GM18861 (cell line): ENCODE data around the gene ILF3.

Experiments
- ATAC-seq: cut with Tn5 transposase; IDR thresholded peaks from one replicate; pipeline ENCODE4 v1.9.1; 2021; ENCODE audit not compliant: unreplicated experiment

The ILF3 gene

DNA sequence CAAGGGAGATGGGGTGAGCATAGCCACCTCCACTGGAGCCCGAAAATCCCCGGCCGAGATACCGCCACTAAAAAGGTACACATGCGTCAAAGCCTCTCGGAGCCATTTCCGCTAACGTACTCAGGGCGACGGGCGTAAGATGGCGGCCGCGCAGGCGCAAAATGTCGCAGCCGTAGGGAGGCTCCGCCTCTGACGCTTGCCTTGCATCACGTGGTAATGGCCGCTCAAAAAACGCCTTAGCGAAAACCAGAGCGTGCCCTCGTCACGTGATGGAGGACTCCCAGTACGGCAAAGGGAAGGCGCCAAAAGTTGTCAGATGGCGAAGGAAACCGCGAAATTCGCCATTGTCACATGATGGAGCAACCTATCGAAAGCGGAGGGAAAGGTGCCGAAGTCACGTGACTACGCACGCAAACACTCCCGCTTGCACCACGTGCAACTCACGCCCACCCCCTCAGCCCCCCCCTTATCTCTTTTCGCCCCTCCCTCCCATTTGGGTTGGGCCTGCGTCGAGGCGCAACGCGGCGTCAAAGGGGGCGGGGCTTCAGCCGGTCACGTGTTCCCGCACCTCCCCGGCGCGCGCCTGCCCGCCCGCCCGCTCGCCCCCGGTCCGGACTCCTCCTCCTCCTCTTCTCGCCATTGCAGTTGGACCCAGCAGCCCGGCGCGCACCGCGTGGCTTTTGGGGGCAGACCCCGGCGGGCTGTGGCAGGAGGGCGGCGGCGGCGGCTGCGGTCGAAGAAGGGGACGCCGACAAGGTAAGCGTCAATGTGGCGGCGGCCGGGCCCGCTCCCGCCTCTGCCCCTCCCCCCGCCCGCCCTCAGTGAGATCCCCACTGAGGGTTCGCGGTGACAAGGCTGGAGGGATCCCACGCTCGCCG is at the start of gene ILF3:
Gene ILF3 (plus strand): TSS at position 615 of the 878 bp plus-strand sequence. CDS start 16,260 bp downstream, outside the sequence.
- ATAC-seq = peak; percentile 74

DNA sequence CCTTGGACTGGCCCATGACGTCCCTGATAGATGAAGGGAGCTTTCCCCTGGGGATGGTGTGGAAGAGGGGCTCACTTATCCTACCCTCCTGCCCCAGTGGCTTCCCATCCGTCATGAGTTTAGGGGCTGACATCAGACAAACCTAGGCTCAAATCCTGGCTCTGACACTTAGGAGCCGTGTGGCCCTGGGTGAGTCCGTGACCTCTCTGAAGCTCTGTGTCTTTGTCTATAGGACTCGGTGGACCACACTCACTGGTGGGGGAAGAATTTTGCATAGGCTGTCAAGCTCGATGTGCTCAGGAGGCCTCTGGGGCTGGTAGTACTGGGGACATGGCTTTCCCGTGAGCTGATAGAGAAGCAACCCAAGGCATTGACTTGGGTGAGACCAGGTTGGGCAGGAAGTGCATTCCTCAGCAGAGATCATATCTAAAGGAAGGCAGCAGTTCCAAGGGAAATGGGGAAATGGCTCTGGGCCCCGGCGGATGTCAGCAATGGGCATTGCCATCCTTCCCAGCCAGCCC is 49.6 kb upstream of the ILF3 start:
- peak; percentile 22 for ATAC-seq

DNA sequence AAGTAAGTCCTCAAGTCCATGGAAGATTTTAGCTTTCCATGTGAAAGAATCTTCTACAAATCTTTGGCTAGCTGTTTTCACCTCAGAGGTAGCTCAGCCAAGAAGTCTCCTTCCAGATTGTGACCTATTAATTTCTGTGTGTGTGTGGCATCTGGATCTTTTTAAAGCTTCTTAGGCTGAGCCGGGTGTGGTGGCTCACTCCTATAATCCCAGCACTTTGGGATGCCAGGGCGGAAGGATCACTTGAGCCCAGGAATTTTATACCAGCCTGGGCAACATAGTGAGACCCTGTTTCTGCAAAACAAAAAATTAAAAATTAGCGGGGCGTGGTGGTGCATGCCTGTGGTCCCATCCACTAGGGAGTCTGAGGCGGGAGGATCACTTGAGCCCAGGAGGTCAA is 42.2 kb upstream of the ILF3 start:
- no peak for ATAC-seq

DNA sequence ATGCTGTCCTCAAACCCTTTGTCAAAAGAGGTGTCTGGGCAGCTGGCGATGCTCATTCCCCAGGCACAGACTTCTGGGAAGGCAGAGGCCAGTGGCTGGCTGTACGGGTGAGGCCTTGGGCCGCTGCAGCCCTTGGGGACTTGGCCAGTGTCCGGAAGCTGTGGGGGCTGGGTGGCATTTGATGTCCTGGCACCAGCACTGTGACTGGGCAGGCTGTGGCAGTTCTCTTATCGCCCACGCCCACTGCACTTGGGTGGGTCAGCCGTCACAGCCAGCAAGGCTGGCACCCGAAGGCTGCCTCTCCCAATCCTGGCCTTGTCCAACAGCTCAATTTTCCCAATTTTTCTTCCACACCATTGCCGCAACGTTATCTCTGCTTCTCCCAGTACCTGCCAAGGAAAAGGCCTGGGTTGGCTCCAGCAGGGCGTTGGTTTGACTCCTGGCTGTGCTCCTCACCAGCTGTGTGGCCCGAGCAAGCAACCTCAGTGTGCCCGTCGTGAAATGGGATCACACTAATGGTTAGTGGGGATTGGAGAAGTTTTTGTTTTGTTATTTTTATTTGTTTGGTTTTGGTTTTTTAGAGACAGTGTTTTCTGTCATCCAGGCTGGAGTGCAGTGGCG is 41.5 kb upstream of the ILF3 start:
- ATAC-seq = no peak

DNA sequence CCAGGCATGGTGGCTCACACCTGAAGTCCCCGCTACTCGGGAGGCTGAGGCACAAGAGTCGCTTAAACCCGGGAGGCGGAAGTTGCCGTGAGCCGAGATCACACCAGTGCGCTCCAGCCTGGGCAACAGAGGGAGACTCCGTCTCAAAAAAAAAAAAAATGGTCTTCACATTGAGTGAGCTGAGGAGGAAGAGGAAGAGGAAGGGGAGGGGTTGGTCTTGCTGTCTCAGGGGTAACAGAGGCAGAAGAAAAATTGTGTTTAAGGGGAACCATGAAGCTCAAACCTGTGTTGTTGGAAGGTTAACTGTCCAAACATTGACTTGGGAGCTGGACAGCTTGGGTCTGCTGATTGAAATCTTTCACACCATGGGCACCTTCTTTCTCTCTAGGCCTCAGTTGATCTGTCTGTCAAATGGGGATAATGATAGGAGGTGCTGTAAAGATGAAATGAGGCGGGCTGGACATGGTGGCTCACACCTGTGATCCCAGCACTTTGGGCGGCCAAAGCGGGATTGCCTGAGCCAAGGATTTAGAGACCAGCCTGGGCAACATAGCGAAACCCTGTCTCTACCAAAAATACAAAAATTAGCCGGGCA is 38.6 kb upstream of the ILF3 start:
- no peak for ATAC-seq

DNA sequence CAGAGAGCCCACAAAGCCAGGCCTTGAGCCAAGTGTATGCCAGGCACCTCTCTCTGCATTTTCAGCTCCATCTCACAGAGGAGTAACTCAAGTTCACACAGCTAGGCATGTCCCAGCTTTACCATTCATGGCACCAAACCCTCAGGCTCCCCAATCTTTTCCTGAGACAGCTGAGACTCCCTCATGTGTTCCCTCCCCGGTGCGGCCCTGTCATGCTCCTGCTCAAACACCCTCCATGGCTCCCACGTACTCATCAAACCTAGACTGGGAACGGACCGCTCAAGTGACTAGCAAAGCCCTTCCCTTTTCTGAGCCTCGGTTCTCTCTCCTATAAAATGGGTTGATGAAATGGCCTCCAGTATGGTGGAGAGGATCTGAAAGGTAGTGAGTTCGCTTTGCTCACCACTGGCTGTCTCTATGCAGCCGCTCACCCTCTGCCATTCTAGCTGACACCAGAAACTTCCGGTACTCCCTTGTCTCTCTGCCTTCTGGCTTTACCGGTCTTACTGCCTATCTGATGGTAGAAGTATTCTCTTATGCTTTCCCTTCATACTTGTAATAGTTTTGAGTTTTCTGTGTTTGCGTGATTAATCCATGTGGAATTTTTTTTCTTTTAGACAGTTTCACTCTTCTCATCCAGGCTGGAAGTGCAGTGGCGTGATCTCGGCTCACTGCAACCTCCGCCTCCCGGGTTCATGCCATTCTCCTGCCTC is 36.6 kb upstream of the ILF3 start:
- ATAC-seq = no peak

DNA sequence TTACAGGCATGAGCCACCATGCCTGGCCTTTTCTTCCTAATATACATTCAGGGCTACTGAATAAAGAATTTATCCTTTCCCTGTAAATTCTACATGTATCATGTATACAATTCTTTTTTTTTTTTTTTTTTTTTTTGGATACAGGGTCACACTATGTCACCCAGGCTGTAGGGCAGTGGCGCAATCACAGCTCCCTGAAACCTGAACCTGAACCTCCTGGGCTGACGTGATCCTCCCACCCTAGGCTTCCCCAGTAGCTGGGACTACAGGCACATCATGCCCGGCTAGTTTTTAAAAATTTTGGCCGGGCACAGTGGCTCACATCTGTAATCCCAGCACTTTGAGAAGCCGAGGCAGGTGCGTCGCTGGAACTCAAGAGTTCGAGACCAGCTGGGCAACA is 35.3 kb upstream of the ILF3 start:
- no peak for ATAC-seq

DNA sequence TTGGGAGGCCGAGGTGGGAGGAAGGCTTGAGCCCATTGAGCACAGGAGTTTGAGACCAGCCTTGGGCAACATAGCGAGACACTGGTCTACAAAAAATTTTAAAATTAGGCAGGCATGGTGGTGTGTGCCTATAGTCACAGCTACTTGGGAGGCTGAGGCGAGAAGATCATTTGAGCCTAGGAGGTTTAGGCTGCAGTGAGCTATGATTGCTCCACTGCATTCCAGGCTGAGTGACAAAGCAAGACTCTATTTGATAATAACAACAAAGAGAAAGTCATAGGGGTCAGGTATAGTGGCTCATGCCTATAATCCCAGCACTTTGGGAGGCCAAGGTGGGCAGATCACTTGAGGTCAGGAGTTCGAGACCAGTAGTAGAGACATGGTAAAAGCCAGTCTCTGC is 33.4 kb upstream of the ILF3 start:
- no peak for ATAC-seq

DNA sequence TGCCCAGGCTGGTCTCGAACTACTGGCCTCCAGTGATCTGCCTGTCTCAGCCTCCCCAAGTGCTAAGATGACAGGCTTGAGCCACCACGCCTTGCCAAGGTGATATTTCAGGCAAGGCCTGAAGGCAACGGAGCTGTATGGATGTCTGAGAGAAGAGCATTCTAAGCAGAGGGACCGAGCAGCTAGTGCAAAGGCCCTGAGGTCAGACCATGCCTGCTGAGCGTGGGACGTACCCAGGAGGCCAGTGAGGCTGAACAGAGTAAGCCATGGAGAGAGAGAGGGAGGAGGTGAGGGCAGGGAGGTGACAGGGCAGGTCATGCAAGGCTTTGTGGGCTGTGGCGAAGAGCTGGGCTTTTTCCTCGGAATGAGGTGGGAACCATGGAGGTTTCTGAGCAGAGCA is 32.2 kb upstream of the ILF3 start:
- ATAC-seq = no peak

DNA sequence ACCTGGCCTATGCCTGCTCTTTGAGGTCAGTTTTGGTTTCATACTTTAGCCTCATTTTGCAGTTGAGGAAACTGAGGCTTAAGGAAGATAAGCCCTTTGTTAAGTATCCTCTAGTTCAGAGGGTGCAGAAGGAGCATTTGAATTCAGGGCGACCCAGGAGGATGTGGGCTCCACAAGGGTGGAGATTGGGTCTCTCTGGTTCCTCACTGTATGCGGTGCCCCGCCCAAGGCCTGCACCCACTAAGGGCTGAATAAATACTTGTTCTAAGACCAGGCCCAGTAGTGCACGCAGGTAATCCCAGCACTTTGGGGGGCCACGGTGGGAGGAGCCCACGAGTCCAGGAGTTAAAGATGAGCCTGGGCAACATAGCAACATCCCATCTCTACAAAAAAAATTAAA is 29.6 kb upstream of the ILF3 start:
- ATAC-seq = no peak

DNA sequence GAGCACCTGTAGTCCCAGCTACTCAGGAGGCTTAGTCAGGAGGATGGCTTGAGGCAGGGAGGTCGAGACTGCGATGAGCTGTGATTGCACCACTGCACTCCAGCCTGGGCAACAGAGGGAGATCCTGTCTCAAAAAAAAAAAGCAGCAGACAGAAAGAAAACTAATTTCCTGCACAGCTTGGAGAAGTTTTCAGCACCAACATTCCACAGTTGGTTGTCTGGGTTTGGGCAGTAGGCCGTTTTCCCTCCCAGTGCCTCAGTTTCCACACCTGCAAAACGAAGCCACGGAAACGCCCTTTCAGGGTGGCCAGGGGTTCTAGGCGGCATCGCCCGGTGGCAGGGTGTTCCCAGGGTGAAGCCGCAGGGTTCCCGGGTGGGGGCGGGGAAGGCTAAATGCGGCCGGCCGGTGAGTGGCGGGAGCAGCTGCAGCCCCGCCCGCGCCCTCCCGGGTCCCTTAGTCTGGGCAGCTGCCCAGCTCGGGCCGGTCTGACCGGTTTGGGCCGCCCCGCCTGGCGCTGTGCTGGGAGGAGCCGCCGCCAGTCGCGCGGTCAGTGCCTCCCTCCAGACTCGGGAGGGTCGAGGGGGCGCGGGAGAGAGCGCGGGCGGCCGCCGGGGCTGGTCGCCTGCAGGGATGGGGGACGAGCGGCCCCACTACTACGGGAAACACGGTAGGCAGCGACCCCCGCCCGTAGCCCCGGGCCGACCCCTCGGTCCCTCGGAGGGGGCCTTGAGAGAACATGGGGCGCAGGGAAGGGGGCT is 29.0 kb upstream of the ILF3 start, which contains the start of gene SLC44A2:
Gene SLC44A2 (plus strand): TSS at position 551 of the 759 bp plus-strand sequence. CDS start 81 bp downstream, at position 632.
- ATAC-seq = no peak

DNA sequence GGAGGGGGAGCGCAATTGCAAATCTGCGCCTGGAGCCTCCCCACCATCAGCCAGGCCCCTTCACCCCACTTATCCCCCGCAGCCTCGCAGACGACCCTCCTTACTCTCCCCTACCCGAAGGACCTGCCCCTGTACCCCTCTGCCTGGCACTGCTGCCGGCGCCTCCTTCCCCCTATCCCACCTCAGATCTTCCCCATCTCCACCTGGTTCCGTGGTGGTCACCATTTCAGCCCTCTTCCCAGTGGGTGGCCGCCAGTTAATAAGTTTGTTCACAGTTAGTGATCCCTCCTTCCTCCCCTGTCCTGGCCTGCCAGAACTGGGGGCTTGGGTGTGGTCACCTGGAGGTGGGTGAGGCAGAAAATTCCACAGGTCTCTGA is 28.4 kb upstream of the ILF3 start:
- no peak for ATAC-seq

DNA sequence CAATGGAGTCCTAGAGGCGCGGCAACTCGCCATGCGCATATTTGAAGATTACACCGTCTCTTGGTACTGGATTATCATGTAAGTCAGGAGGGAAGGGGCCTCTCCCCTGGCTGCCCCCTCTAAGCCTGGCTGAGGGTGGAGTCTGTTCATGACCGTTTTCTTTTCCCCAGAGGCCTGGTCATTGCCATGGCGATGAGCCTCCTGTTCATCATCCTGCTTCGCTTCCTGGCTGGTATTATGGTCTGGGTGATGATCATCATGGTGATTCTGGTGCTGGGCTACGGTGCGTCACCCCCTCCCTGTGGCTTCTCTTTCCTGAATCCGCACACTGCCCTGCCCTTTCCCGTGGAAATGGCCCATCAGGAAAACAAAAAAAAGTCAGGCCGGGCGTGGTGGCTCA is 22.3 kb upstream of the ILF3 start:
- ATAC-seq = no peak

DNA sequence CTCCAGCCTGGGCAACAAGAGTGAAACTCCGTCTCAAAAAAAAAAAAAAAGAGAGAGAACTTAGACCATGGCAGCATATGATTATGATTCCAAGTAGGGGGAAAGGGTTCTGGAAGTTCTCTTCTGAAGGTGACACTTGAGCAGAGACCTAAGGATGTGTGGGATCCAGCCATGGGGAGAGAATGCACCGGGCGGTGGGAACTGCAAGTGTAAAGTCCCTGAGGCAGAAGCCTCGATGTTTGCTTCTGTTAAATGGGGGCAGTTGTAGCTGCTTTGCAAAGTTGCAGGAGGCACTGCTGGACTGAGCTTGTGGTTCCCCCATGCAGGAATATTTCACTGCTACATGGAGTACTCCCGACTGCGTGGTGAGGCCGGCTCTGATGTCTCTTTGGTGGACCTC is 19.7 kb upstream of the ILF3 start:
- ATAC-seq = no peak

DNA sequence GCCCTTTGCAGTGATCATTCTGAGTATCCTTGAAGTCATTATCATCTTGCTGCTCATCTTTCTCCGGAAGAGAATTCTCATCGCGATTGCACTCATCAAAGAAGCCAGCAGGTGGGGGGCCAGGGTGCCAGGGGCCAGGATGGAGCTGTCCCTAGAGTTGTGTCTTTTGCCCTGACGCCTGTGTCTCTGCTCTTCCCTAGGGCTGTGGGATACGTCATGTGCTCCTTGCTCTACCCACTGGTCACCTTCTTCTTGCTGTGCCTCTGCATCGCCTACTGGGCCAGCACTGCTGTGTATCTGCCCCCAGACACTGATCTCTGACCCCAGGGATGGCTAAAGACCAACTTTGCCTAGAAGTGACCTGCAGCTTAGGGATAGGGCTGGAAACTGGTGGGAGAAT is 19.2 kb upstream of the ILF3 start:
- ATAC-seq = no peak

DNA sequence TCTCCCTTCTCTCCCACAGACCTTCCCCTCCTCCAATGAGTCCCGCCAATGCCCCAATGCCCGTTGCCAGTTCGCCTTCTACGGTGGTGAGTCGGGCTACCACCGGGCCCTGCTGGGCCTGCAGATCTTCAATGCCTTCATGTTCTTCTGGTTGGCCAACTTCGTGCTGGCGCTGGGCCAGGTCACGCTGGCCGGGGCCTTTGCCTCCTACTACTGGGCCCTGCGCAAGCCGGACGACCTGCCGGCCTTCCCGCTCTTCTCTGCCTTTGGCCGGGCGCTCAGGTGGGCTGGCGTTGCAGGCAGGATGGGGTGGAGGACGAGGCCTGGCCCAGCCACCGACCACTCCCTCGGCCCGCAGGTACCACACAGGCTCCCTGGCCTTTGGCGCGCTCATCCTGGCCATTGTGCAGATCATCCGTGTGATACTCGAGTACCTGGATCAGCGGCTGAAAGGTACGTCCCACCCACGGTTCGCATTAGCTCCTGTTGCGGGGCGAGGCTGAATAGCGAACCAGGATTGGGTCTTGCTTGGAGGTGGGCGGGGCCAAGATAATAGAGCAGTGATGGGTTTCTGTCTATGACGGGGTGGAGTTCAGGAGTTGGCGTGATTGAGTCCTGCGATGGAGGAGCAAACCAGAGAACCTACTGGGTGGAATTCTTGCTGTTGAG is 17.7 kb upstream of the ILF3 start:
- no peak for ATAC-seq

DNA sequence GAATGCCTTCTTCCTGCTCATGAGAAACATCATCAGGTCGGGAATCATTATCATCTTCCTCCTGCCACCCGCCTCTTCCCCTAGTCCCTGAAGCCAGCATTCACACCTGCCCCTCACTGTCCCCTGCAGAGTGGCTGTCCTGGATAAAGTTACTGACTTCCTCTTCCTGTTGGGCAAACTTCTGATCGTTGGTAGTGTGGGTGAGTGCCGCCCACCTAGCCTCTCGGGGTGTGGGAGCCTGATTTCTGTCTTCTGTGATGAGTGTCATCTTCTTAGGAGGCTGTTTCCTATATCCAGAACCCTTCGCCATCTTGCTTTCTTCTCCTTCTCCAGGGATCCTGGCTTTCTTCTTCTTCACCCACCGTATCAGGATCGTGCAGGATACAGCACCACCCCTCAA is 16.3 kb upstream of the ILF3 start:
- no peak for ATAC-seq

DNA sequence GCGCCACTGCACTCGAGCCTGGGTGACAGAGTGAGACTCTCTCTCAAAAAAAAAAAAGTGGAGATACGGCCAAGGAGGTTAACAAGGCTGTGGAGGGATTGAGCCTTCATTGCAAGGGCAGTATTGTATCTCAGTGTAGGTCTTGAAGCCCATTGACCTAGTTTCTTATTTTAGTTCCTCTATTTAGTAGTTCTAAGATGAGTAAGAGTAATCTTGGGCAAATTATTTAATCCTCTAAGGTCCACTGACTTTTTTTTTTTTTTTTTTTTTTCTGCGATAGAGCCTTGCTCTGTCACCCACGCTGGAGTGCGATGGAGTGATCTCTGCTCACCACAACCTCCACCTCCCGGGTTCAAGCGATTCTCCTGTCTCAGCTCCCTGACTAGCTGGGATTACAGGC is 14.3 kb upstream of the ILF3 start:
- no peak for ATAC-seq

DNA sequence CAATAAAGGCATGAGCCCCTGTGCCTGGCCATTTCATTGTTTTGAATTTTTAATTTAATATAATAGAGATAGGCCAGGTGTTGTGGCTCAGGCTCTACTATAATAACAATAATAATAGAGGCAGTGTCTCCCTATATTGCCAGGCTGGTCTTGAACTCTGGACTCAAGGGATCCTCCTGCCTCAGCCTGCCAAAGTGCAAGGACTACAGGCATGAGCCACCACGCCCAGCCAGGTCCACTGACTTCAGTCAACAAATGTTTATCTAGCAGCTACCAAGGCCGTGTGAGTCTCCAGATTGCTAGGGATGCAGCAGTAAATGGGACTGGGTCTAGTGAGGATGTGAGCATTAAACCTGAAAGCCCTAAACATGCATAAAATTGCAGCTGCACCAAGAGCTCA is 13.8 kb upstream of the ILF3 start:
- no peak for ATAC-seq

DNA sequence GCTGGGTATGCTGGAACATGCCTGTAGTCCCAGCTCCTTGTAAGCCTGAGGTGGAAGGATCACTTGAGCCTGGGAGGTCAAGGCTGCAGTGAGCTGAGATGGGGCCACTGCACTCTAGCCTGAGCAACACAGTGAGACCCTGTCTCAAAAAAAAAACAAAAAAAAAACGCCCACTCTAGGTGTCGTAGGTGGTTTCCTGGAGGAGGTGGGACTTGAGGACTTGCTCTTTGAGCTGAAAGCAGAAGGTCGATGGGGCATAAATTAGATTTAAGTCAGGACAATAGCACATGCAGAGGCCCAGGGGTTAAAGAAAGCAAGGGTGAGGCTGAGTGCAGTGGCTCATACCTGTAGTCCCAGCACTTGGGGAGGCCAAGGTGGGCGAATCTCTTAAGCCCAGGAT is 12.9 kb upstream of the ILF3 start:
- ATAC-seq = no peak
